K562 (cell line): ENCODE data around the gene RGS7. TPM values are rescaled to one million over a fixed set of nuclear protein-coding genes. Genes with fewer than 3 reads are reported as not detected.

Experiments
- ATAC-seq: fragments of 200-7000 bp; cut with Tn5 transposase; 3 replicates; pipeline ENCODE4 v1.9.1; 2020; ENCODE audit warnings: moderate library complexity
- BruUV-seq: library from RNA; stranded (reverse); fragments of 400-500 nt; replicated peaks from 2 replicates; lab custom pipeline; 2021; lab: Mats Ljungman, UMichigan
- CTCF ChIA-PET: fragments of 300-600 bp; formaldehyde crosslinking; extraction: SDS; loops from one replicate; lab custom pipeline; 2021; ENCODE audit warnings: low intra/inter-chr PET ratio; lab: Yijun Ruan, JAX
- POLR2A ChIA-PET: fragments of 300-600, 350-650 bp; sonication (Branson Sonifier 250); formaldehyde crosslinking; extraction: SDS; loops from one replicate; lab custom pipeline; 2021; ENCODE audit warnings: antibody characterized with exemption, inconsistent platforms; lab: Yijun Ruan, JAX
- DNase-seq, 4 experiments: peaks; one replicate each; pipeline versions ENCODE4 v3.0.0 to v3.0.0-alpha.2; 2011 to 2018; ENCODE audit warnings: low spot score in 3 of 4, mixed read lengths in 3 of 4; ENCODE audit errors: extremely low read depth in 1 of 4
- FAIRE-seq: peaks from 2 replicates; lab custom pipeline; 2011; peaks lifted over from hg19 to GRCh38; lab: Jason Lieb, UNC
- H2AFZ ChIP-seq: 2 replicates; pipeline ENCODE4 v1.6.0; 2011; ENCODE audit warnings: low read depth, low read length, control low read depth, inconsistent platforms
- H3K27ac ChIP-seq: fragments of 200-600 bp; 3 replicates; pipeline ENCODE4 v1.8.0; 2011; ENCODE audit warnings: low read depth, mild to moderate bottlenecking, control low read depth, inconsistent platforms, low read length, moderate library complexity, mixed read lengths; ENCODE audit errors: extremely low read depth
- H3K27me3 ChIP-seq, 2 experiments: fragments of 300-600 bp in 1 of 2; 2 replicates in 1 of 2; 3 replicates in 1 of 2; pipeline versions ENCODE4 v1.6.0 to v1.8.0; 2011; ENCODE audit warnings: inconsistent platforms in 2 of 2, low read length in 2 of 2, mild to moderate bottlenecking in 1 of 2, mixed read lengths in 1 of 2, moderate library complexity in 1 of 2; ENCODE audit not compliant: control insufficient read depth in 2 of 2, insufficient read depth in 2 of 2
- H3K36me3 ChIP-seq: fragments of 300-600 bp; 3 replicates; pipeline ENCODE4 v1.8.0; 2011; ENCODE audit warnings: mild to moderate bottlenecking, low read length, inconsistent platforms; ENCODE audit not compliant: control insufficient read depth, insufficient read depth
- H3K4me1 ChIP-seq, 2 experiments: fragments of 200-600 bp in 1 of 2; replicated peaks in 1 of 2; 2 replicates in 1 of 2; 3 replicates in 1 of 2; pipeline versions ENCODE4 v1.5.1 to v1.8.0; 2011; ENCODE audit warnings: inconsistent platforms in 2 of 2, low read length in 2 of 2, mild to moderate bottlenecking in 1 of 2, mixed read lengths in 1 of 2, moderate library complexity in 1 of 2; ENCODE audit not compliant: control insufficient read depth in 2 of 2, insufficient read depth in 2 of 2
- H3K4me2 ChIP-seq: 2 replicates; pipeline ENCODE4 v1.6.1; 2011; ENCODE audit warnings: low read length, control low read depth, inconsistent platforms, mixed read lengths; ENCODE audit not compliant: insufficient read depth
- H3K4me3 ChIP-seq: fragments of 200-600 bp; sonication (generic), shearing (Covaris generic); 2 replicates; pipeline ENCODE4 v1.5.1; 2016; ENCODE audit warnings: control low read depth, inconsistent platforms
- H3K79me2 ChIP-seq: fragments of 200-600 bp; 3 replicates; pipeline ENCODE4 v1.8.0; 2011; ENCODE audit warnings: low read length, inconsistent platforms; ENCODE audit not compliant: control insufficient read depth, insufficient read depth
- H3K9ac ChIP-seq, 2 experiments: 2 replicates each; pipeline versions ENCODE4 v1.6.0 to v1.6.1; 2011; ENCODE audit warnings: low read depth in 2 of 2, low read length in 2 of 2, control low read depth in 1 of 2, inconsistent platforms in 1 of 2, mild to moderate bottlenecking in 1 of 2, mixed read lengths in 1 of 2; ENCODE audit not compliant: insufficient read depth in 1 of 2
- H3K9me1 ChIP-seq: one replicate; pipeline ENCODE4 v1.6.0; 2011; ENCODE audit warnings: inconsistent platforms, mild to moderate bottlenecking, low read length, moderate library complexity; ENCODE audit not compliant: control insufficient read depth, insufficient read depth
- H3K9me3 ChIP-seq: replicated peaks from 2 replicates; pipeline ENCODE4 v1.5.1; 2011; ENCODE audit warnings: low read depth, low read length, inconsistent platforms; ENCODE audit not compliant: control insufficient read depth, insufficient read depth
- H4K20me1 ChIP-seq: replicated peaks from 2 replicates; pipeline ENCODE4 v1.6.1; 2011; ENCODE audit warnings: low read length, inconsistent platforms, mixed read lengths; ENCODE audit not compliant: control insufficient read depth, insufficient read depth
- CREBBP ChIP-seq: IDR thresholded peaks from one replicate; pipeline ENCODE4 v1.6.1; 2012; ENCODE audit warnings: low read depth, mild to moderate bottlenecking, control low read depth, inconsistent platforms, low read length
- RBM25 ChIP-seq: fragments of 200-400 bp; formaldehyde crosslinking; IDR thresholded peaks from 2 replicates; pipeline ENCODE4 v1.6.1; 2018; ENCODE audit warnings: low read length, low read depth, moderate library complexity; ENCODE audit not compliant: severe bottlenecking
- SAFB ChIP-seq: fragments of 200-400 bp; formaldehyde crosslinking; IDR thresholded peaks from 2 replicates; pipeline ENCODE4 v1.6.1; 2017; ENCODE audit warnings: low read depth, low read length, borderline replicate concordance
- SAP30 ChIP-seq: fragments of 200-600 bp; sonication (generic); IDR thresholded peaks from 2 replicates; pipeline ENCODE4 v1.6.1; 2012; ENCODE audit warnings: borderline replicate concordance, low read depth, mild to moderate bottlenecking, moderate library complexity, low read length, control low read depth, inconsistent platforms; ENCODE audit not compliant: insufficient read depth, poor library complexity, severe bottlenecking
- SPI1 ChIP-seq: IDR thresholded peaks from 2 replicates; pipeline ENCODE4 v1.6.1; 2011; ENCODE audit warnings: low read depth, low read length, control low read depth, borderline replicate concordance
- ZFPM2 ChIP-seq: fragments of 250-450 bp; sonication (Bioruptor Pico); IDR thresholded peaks from 2 replicates; pipeline ENCODE4 v1.5.1; 2022; ENCODE audit warnings: mild to moderate bottlenecking
- ZNF146 ChIP-seq: IDR thresholded peaks from one replicate; pipeline ENCODE4 v1.6.1; 2018; ENCODE audit warnings: missing compliant biosample characterization; ENCODE audit not compliant: unreplicated experiment
- ZNF274 ChIP-seq: IDR thresholded peaks from 2 replicates; pipeline ENCODE4 v1.6.1; 2011; ENCODE audit warnings: low read depth, mild to moderate bottlenecking, low read length, moderate library complexity, borderline replicate concordance
- WGBS: fragments of 100-300 bp; shearing (Covaris generic); methylation state at CpG from one replicate; pipeline ENCODE4 v1.1.6; 2016; ENCODE audit warnings: low coverage, mixed read lengths; ENCODE audit not compliant: insufficient coverage; ENCODE audit errors: missing lambda C conversion rate; 5-methylcytosine and 5-hydroxymethylcytosine counted together
- in situ Hi-C: fragments of 300-500 bp; cut with MboI; formaldehyde crosslinking; loops from 4 replicates; pipeline ENCODE4 v1.15.0; 2018; ENCODE audit warnings: inconsistent platforms, mixed read lengths
- intact Hi-C: fragments of 100-400 bp; cut with micrococcal nuclease; formaldehyde crosslinking; loops from 2 replicates; pipeline ENCODE4 v1.14.2; 2022
- polyA plus RNA-seq, 8 experiments: library from polyadenylated mRNA; depleted of rRNA in 4 of 8; stranded (reverse) in 5 of 8; unstranded in 3 of 8; fragments of >200 nt; fragmentation: Nextera tagmentation in 2 of 8; fragmentation: Illumina TruSeq in 1 of 8; extraction: Ambion mirVana in 2 of 8; extraction: Trizol in 1 of 8; gene quantifications; 2 replicates each; pipeline versions ENCODE4 v1.2.1 to v1.2.3, GENCODE V29; 2011 to 2014; ENCODE audit warnings: inconsistent platforms in 1 of 8, missing spikeins in 1 of 8
- total RNA-seq, 7 experiments: library from RNA; depleted of rRNA in 6 of 7; stranded (reverse); fragments of >200 nt in 6 of 7; fragmentation: Illumina TruSeq in 2 of 7; extraction: Trizol in 2 of 7; gene quantifications; 2 replicates each; pipeline versions ENCODE4 v1.2.1 to v1.2.3, GENCODE V29; 2011 to 2021; ENCODE audit warnings: low replicate concordance in 1 of 7

RGS7 gene
- total and polyA plus RNA-seq, 9 of the 15 experiments (the other 6 are each of a cell fraction or from before 2014, with no cell fraction given): not detected

GRCh38 chr1:240927821-240928220 lies 429.2 kb downstream of the RGS7 start (continued):
- TF ChIP-seq SPI1 (no peak), SAFB (no peak), CREBBP (no peak), ZFPM2 (CRISPR knock-in tag) (no peak), SAP30 (no peak)

- TF ChIP-seq ZNF146 (peak; percentile 70), ZNF274 (no peak), RBM25 (peak; percentile 40)
- FAIRE-seq (no peak), DNase-seq (no peak), ATAC-seq (no peak)
- H3K9ac ChIP-seq: no peak overlapping the region
- no TSS peak for BruUV-seq
- H3K9me1 ChIP-seq: no peaks in the 10 kb centered on the region
- no peak overlapping the region for H3K4me2 ChIP-seq
- H3K4me1 ChIP-seq: no peaks in the 10 kb centered on the region
- H3K36me3 ChIP-seq: no peaks in the 10 kb centered on the region
- no peaks in the 10 kb centered on the region for H3K9me3 ChIP-seq
- intact Hi-C loops (no loop called here), in situ Hi-C loops (no loop called here)
- H3K27me3 ChIP-seq: no peaks in the 10 kb centered on the region
- H3K4me3 ChIP-seq: no peak overlapping the region
- ChIA-PET POLR2A (no interaction called here), CTCF (no interaction called here)
- no peaks in the 10 kb centered on the region for H4K20me1 ChIP-seq
- no peaks in the 10 kb centered on the region for H3K79me2 ChIP-seq
- H2AFZ ChIP-seq: no peak overlapping the region
- WGBS: 1% methylated on average over 4 of the region's 4 CpGs
- H3K27ac ChIP-seq: no peak overlapping the region
Measured at GRCh38 chr1:240925273-240925672, 431.7 kb downstream of the RGS7 start.
